Raji (cell line): ENCODE measurements around the gene DPM2.

Source experiments
- POLR2A ChIP-seq: IDR thresholded peaks from 2 replicates; pipeline ENCODE4 v1.6.1; 2011; ENCODE audit warnings: low read depth, low read length, control low read depth; ENCODE audit not compliant: insufficient read depth

DPM2 gene

GRCh38 chr9:127966416-127967150 lies 28.9 kb upstream of the DPM2 start:
- no peak for TF ChIP-seq POLR2A

- no peak for TF ChIP-seq POLR2A
Observed at GRCh38 chr9:127965953-127966352, 28.3 kb upstream of the DPM2 start.

- TF ChIP-seq POLR2A: no peak
Observed at GRCh38 chr9:127963359-127964064, 25.9 kb upstream of the DPM2 start.

- no peak for TF ChIP-seq POLR2A
Observed at GRCh38 chr9:127963041-127963358, 25.3 kb upstream of the DPM2 start.

- TF ChIP-seq POLR2A: no peak
Observed at GRCh38 chr9:127962278-127962677, 24.6 kb upstream of the DPM2 start.

GRCh38 chr9:127961613-127962155 lies 24.0 kb upstream of the DPM2 start:
- no peak for TF ChIP-seq POLR2A

- TF ChIP-seq POLR2A: no peak
Observed at GRCh38 chr9:127961155-127961490, 23.5 kb upstream of the DPM2 start.

- TF ChIP-seq POLR2A: no peak
Observed at GRCh38 chr9:127960410-127961154, 22.9 kb upstream of the DPM2 start.

GRCh38 chr9:127959841-127960409 lies 22.3 kb upstream of the DPM2 start:
- no peak for TF ChIP-seq POLR2A

GRCh38 chr9:127959398-127959797 lies 21.7 kb upstream of the DPM2 start:
- TF ChIP-seq POLR2A: no peak

- TF ChIP-seq POLR2A: no peak
Observed at GRCh38 chr9:127958728-127959127, 21.1 kb upstream of the DPM2 start.

GRCh38 chr9:127955294-127956015 lies 17.8 kb upstream of the DPM2 start:
- no peak for TF ChIP-seq POLR2A

GRCh38 chr9:127954831-127955293 lies 17.2 kb upstream of the DPM2 start:
- TF ChIP-seq POLR2A: no peak

GRCh38 chr9:127953768-127954505 lies 16.3 kb upstream of the DPM2 start:
- no peak for TF ChIP-seq POLR2A
